Measurements from ENCODE around the gene UGT1A9.
"Not testable (repeated sequence)": the region's sequence is repeated elsewhere in the genome, so short reads cannot be mapped to it uniquely, and the experiment has no call there.

Gene UGT1A9

GRCh38 chr2:233728723-233729301, 57.1 kb downstream of the UGT1A9 start, which contains the start of gene UGT1A3:
Gene UGT1A3 (plus strand): TSS chr2:233729042. CDS start chr2:233729127, 85 bp downstream.
- no peak for DNase-seq (ENCODE audit: low read depth)
- TF ChIP-seq CTCF (IDR thresholded peaks at IDR 0.05; ENCODE audit: low read length, missing control alignments): no peak
- no peak within 1 kb of the TSS for H3K4me3 ChIP-seq (replicated peaks; ENCODE audit: low read depth, low read length)

GRCh38 chr2:233736868-233737653, 65.4 kb downstream of the UGT1A9 start:
- not testable (repeated sequence) for H3K4me3 ChIP-seq (replicated peaks; ENCODE audit: low read depth, low read length); DNase-seq (ENCODE audit: low read depth)

DNA sequence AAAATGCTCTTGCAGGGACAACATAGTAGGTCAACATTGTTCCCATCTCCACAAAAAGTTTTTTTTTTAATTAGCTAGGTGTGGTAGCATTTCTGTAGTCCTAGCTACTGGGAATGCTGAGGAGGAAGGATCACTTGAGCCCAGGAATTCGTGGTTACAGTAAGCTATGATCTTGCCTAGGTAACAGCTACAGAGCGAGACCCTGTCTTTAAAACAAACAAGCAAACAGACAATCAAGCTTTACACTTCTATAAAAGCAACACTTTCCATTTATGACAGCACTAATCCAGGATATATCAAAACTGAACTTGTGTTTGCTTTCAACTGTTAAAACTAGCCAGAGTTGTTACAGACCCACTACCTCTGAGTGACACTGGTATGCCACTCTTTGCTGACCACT, 69.2 kb downstream of the UGT1A9 start:
- TF ChIP-seq CTCF (IDR thresholded peaks at IDR 0.05; ENCODE audit: low read length, missing control alignments): no peak
- DNase-seq (ENCODE audit: low read depth): no peak
- no peak overlapping the region for H3K4me3 ChIP-seq (replicated peaks; ENCODE audit: low read depth, low read length)

DNA sequence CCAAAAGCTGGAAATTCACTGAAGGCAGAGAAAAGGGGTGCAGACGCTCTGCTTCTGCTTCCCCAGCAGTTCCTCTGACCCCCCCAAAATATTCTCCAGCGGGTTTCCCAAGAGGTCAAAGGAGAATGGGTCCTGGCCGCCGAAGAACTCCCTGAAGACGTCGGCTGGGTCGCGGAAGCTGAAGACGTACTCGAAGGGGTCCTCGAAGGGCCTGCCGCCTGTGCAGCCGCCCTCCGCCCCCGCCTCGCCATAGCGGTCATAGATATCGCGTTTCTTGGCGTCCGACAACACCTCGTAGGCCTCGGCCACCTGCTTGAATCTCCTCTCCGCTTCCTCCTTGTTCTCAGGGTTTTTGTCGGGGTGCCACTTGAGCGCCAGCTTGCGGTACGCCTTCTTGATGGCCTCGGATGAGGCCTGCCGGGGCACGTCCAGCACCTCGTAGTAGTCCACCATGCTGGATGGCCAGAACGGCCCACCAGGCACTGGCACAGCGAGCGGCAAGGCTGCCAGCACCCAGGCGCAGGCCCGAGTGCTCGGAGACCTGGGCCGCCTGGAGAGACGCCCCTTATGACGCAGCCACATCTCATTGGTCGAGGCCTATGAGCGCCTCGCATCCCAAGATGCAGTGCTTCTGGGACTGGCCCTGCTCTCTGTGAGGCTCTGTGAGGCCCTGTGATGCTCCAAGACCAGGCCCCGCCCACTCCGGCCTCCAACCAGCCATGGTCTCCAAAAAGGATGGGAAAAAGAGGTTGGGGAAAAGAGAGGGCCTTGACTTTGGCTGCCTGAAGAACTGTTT, 72.0 kb downstream of the UGT1A9 start:
- DNase-seq (ENCODE audit: low read depth): no peak
- no peak overlapping the region for H3K4me3 ChIP-seq (replicated peaks; ENCODE audit: low read depth, low read length)
- TF ChIP-seq CTCF (IDR thresholded peaks at IDR 0.05; ENCODE audit: low read length, missing control alignments): no peak

GRCh38 chr2:233745073-233745755, 73.5 kb downstream of the UGT1A9 start:
- no peak overlapping the region for H3K4me3 ChIP-seq (replicated peaks; ENCODE audit: low read depth, low read length)
- no peak for DNase-seq (ENCODE audit: low read depth)
- no peak for TF ChIP-seq CTCF (IDR thresholded peaks at IDR 0.05; ENCODE audit: low read length, missing control alignments)

DNA sequence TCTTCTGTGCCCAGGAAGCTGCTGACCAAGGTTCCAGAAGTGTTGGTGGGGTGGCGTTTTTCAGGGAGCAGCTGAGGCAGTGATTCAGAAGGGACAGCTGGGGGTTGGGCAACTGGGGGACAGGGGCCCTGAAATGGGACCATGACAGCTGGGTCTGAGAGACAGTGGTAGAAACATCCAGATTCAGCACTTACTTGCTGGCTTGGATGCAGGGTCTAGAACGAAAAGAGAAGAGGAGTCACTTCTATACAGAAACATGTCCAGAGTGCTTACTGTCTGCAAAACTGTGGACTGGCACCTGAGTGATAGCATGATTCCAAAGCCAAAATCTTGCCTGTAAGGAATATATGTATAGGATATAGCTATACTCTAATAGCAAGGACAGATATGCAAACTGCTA, 74.1 kb downstream of the UGT1A9 start:
- DNase-seq (ENCODE audit: low read depth); H3K4me3 ChIP-seq (replicated peaks; ENCODE audit: low read depth, low read length): not testable (repeated sequence)

GRCh38 chr2:233746475-233747282, 75.0 kb downstream of the UGT1A9 start:
- DNase-seq (ENCODE audit: low read depth): no peak
- TF ChIP-seq CTCF (IDR thresholded peaks at IDR 0.05; ENCODE audit: low read length, missing control alignments): no peak
- H3K4me3 ChIP-seq (replicated peaks; ENCODE audit: low read depth, low read length): no peak overlapping the region

All from fibroblast of pulmonary artery (primary cell).